ENCODE data around the gene BRD1. TPM values are rescaled to one million over a fixed set of nuclear protein-coding genes. Genes with fewer than 3 reads are reported as not detected.

Gene BRD1
- total RNA-seq, 2 donors from 2014 or later = 32.9 to 34.9 TPM

DNA sequence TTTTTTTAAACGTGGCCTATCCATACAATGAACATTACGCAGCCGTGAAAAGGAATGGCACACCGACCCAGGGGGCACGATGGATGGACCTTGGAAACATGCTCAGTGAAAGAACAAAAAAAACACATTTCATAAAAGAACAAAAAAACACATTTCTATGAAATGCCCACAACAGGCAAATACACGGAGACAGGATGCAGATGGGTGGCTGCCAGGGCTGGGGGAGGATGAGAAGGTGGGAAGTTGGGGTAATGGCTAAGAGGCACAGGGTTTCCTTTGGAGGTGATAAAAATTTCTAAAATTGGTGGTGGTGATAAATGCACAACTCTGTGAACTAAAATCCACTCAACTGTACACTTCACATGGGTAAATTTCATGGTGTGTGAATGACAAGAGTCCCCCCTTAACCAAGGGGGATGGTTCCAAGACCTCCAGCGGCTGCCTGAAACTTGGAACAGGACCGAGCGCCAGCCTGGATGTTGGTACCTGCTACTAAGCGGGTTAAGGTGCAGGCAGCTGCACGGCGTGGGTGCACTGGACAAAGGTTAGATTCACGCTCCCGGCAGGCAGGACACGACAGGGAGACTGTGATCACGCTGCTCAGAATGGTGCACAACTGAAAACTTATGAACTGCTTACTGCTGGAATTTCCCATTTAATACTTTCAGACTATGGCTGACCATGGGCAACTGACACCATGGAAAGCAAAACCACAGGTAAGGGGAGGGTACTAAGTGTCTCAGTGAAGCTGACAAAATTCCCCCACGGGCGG lies 16.5 kb downstream of the BRD1 start:
- intact Hi-C loops (cut with DNase I, micrococcal nuclease) = no loop called here
- no peak for ATAC-seq
- no peak for DNase-seq

DNA sequence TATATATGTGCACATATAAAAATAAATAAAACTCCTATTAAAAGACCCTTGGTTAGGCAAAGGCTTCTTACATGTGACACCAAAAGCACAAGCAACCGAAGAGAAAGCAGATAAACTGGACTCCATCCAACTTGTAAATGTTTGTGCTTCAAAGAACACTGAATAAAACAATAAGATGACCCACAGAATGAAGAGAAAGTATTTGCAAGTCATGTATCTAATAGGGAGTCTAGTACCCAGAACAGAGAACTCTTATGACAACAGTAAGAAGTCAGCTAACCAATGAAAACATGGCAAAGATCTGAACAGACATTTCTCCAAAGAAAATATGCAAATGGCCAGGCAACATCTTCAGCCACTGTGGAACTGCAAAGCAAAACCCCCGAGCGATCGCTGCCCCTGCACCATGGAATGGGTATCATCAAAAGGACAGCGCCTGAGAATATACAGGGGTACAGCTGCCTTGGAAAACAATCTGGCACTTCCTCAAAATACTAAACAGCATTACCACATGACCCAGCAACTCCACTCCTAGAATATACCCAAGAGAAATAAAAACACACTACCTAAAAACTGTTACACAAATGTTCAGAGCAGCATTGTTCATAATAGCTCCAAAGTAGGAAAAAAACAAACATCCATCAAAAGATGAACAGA lies 17.2 kb downstream of the BRD1 start:
- DNase-seq = no peak
- intact Hi-C loops (cut with DNase I, micrococcal nuclease) = no loop called here
- no peak for ATAC-seq

- ATAC-seq (no peak), DNase-seq (no peak)
- intact Hi-C loops (cut with DNase I, micrococcal nuclease) = no loop called here
Measured at GRCh38 chr22:49807780-49808708, 19.6 kb downstream of the BRD1 start.

DNA sequence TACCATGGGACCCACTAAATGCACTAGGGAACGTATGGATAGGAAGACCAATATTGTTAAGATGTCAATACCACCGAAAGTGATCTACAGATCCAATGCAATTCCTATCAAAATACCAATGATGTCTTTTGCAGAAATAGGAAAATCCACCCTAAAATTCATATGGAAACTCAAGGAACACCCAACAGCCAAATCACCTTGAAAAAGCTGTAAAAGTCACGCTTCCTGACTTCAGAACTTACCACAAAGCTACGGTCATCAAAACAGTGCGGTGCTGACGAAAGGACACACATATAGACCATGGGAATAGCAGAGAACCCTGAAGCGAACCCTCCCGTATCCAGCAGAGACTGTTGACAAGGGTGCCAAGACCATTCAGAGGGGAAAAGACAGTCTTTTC lies 20.5 kb downstream of the BRD1 start:
- no peak for ATAC-seq
- no peak for DNase-seq
- intact Hi-C loops (cut with DNase I, micrococcal nuclease) = no loop called here

GRCh38 chr22:49803737-49804375 lies 23.8 kb downstream of the BRD1 start:
- intact Hi-C loops (cut with DNase I, micrococcal nuclease) = no loop called here
- DNase-seq (no peak), ATAC-seq (no peak)

DNA sequence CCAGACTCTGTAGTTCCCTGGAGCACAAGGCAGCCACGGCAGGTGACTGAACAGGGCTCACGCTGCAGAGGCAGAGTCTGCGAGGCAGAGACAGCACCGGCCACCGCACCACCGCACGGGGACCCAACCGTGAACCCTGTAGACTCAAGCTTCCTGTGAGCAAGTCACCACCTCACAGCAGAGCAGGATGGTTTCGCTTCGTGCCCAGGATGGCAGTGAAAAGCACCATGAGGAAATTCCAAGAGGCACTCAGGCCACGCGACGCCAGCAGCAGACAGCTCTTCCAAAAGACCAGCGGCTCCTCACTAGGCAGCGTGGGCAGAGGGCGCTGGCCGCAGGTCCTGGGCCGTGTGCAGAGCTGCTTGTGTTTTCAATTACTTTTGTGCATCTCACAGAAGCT lies 24.5 kb downstream of the BRD1 start:
- ATAC-seq (no peak), DNase-seq (no peak)
- intact Hi-C loops (cut with DNase I, micrococcal nuclease) = no loop called here

DNA sequence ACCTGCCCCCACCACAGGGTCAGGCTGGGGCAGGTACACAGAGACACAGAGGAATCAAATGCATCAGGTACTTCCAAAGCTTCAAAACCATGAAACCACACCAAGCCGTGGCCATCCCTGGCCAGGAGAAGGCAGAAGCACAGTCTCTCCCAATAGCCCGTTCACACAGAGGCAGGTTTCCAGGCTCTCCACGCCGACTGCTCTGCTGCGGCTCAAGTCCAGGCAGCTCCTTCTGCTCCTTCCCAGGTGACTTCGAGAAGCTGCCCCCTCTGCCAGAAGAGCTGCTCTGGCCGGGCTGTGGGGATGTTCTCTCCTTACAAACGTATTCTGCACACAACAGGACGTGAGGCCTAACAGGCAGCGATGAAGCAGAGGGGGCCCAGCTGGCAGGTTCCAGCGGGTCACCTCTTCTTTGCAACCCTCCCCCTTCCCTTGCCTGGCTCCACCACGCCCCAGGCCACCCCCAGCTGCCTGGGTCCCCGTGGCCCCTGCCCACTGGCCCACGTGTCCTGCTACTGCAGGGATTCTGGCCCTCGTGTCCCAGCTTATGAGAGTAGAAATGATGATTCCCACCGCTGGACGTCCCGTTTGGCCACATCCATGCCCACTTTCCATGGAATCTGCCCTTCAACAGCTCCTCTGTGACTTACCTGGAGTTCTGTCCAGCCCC lies 26.1 kb downstream of the BRD1 start:
- ATAC-seq (no peak), DNase-seq (no peak)
- intact Hi-C loops (cut with DNase I, micrococcal nuclease) = no loop called here

- intact Hi-C loops (cut with DNase I, micrococcal nuclease) = no loop called here
- ATAC-seq (no peak), DNase-seq (no peak)
Measured at GRCh38 chr22:49800408-49801238, 27.1 kb downstream of the BRD1 start.

DNA sequence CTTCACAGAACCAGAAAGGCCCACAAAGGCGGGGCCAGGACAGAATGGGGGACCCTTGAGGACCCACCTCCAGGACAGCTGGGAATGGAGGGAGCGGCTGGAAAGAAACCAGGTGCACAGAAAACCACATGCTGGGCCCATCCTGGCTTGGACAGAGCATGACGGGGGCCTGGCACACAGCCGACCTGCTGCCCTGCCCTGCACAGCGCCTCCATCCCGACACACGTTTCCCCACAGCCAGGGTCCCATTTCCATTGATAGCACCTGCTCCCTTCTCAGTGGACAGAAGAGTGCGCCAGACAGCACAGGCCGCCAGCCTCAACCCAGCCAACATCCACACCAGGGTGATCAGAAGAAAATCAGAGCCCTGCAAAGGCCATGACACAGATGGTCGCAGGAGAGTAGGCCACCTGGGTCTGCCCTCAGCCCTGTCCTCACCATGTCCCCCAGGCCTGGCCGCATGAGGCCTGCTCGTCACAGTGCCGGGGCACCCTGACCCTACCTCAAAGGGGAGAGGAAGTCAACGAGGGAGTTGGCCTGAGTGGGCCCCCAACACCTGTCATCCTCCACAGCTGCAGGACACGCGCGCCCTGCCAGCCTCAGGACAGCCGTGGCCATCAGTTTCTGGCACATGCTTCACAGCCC lies 28.1 kb downstream of the BRD1 start:
- DNase-seq = no peak
- no peak for ATAC-seq
- intact Hi-C loops (cut with DNase I, micrococcal nuclease) = no loop called here

GRCh38 chr22:49798486-49799151 lies 29.1 kb downstream of the BRD1 start:
- intact Hi-C loops (cut with DNase I, micrococcal nuclease) = no loop called here
- DNase-seq (no peak), ATAC-seq (no peak)

GRCh38 chr22:49797706-49798105 lies 30.0 kb downstream of the BRD1 start:
- intact Hi-C loops (cut with DNase I, micrococcal nuclease) = no loop called here
- DNase-seq (no peak), ATAC-seq (no peak)

DNA sequence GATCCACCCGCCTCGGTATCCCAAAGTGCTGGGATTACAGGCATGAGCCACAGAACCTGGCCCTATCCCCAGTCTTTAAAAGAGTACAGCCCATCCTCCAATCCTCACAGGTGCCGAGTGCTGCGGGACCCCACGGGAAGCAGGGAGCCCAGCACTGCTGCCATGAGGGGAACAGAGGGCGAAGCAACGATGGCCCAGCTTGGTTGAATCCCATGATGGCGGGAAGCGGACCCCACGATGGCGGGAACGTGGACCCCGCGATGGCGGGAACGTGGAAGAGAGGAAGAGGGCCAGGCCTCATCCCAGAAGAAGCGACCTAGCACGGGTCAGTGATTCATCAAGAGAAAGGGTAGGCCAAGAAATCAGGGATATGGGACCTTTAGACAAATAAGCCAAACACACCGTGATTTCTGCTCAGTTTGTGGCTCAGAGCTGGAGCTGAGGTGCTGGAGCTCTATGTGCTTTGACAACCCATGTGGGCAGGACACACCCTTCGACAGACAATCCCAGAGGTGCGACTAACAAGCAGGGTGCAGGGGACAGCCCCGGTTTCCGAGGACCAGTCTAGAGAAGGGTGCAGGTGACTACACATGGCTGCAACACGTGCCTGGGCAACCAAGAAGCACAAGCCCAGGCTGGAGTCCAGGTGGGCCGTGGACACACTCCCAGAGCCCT lies 30.9 kb downstream of the BRD1 start:
- no peak for DNase-seq
- intact Hi-C loops (cut with DNase I, micrococcal nuclease) = no loop called here
- ATAC-seq = no peak

- DNase-seq (no peak), ATAC-seq (no peak)
- intact Hi-C loops (cut with DNase I, micrococcal nuclease) = no loop called here
Measured at GRCh38 chr22:49795521-49795920, 32.2 kb downstream of the BRD1 start.

DNA sequence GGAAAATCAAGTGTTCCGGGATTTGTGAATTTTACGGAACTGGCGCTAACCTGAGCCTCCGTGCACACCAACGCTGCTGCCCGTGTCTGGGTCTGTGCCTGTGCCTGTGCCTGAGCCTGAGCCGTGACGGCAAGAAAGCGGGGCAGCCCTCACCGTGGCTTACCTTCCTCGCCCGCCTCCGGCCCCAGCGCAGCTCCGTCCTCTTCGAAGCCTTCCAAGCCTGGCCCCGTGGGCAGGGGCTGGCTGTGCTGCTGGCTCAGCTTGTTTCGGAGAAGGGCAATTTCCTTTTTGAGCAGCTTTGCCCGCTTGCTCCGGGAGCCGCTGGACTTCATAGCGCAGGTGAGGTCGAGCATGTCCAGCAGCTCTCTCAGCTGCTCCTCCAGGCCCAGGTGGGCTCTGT lies 33.8 kb downstream of the BRD1 start:
- no peak for ATAC-seq
- no peak for DNase-seq
- intact Hi-C loops (cut with DNase I, micrococcal nuclease) = no loop called here

GRCh38 chr22:49793296-49793695 lies 34.4 kb downstream of the BRD1 start:
- intact Hi-C loops (cut with DNase I, micrococcal nuclease) = no loop called here
- no peak for ATAC-seq
- DNase-seq = no peak

DNA sequence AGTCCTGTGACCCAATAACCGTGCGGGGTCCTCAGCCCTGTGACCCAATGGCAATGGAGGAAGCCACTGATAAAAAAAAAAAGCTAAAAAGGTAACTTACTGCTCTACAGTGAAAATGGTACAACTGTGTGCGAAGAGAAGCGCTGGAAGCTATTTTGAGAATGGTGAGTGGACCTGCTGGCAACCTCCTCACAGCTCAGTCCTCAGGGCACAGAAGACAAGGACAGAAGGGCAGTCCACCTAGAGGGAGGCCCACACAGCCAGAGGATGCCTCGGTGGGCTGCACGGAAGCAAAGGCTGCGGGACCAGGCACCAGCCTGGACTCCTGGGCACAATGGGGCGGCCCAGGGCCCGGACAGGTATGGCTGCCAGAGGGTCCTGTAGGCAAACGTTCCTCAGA lies 35.6 kb downstream of the BRD1 start:
- DNase-seq (no peak), ATAC-seq (no peak)
- intact Hi-C loops (cut with DNase I, micrococcal nuclease) = no loop called here

All from left colon (tissue), 2 donors.